ENCODE measurements around the gene HMGXB4.

HMGXB4 gene

DNA sequence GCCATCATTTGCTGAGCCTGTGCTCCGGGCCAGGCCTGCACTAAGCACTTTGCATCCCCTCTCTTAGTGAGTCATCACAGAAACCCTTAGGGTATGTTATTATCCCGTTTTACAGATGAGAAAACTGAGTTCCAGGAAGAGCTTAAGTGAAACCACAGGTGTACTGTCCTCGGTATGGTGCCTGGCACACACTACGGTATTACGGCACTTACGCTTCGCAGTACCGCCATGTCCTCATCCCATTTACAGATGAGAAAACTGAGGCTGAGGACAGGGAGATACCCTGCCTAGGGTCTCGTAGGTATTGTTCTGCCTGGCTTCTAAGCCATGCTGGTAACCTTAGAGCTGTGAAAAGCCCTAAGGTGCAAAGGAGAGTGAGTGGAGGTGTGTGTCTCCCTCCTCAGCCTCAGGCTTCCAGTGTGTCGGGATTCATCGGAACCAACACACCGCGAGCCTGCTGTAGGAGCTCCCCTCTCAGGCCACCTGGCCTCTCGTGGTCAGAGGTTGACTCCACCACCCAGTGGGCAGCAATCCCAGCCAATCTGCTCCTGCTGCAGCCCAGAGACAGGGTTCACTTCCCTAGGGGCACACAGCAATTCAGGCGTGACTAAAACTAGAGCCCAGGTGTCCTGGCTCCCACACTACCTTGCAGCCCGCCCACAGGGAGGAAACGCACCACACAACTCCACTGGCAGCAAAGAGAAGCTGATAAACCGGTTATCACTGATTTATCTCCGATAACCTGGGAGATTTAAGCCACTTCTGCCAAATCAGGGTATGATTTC is 84.0 kb downstream of the HMGXB4 start:
- no peaks in the 10 kb centered on the region for H3K79me1 ChIP-seq (ENCODE audit: low read depth, low read length)
- peaks cover 0 to 2% (median 0%) of the 10 kb centered on the region in 3 experiments for H3K27me3 ChIP-seq (ENCODE audit: control insufficient read depth in 3 of 3, insufficient read depth in 3 of 3, low read depth in 1 of 3, low read length in 3 of 3)
- no peak overlapping the region for H3K14ac ChIP-seq (ENCODE audit: low read length)
- no peak overlapping the region for H3K4me3 ChIP-seq (ENCODE audit: low read length in 2 of 2)
- no peak overlapping the region for H4K8ac ChIP-seq (ENCODE audit: low read depth, low read length)
- no peak overlapping the region for H2BK5ac ChIP-seq (ENCODE audit: low read length)
- H3K4me2 ChIP-seq (ENCODE audit: insufficient read depth, low read length, poor library complexity, severe bottlenecking), result no peak overlapping the region
- no peak overlapping the region for H3K4ac ChIP-seq (ENCODE audit: low read length)
- H3K36me3 ChIP-seq (replicated peaks in 1 of 2; ENCODE audit: control insufficient read depth in 2 of 2, insufficient read depth in 2 of 2, low read length in 2 of 2), result peaks cover 16 to 22% of the 10 kb centered on the region in 2 donors
- H2BK12ac ChIP-seq (ENCODE audit: low read length), result no peak overlapping the region
- H3K18ac ChIP-seq (ENCODE audit: low read length), result no peak overlapping the region
- DNase-seq (ENCODE audit: low spot score), result no peak
- no peak overlapping the region for H2BK15ac ChIP-seq (ENCODE audit: low read length)
- peaks cover 0 to 12% of the 10 kb centered on the region in 2 donors for H3K4me1 ChIP-seq (ENCODE audit: control insufficient read depth in 2 of 2, insufficient read depth in 1 of 2, low read depth in 1 of 2, low read length in 2 of 2)
- H2BK120ac ChIP-seq (ENCODE audit: low read depth, low read length), result no peak overlapping the region
- no peak overlapping the region for H2AK5ac ChIP-seq (ENCODE audit: low read depth, low read length)
- no peak overlapping the region for H2AFZ ChIP-seq (ENCODE audit: low read length)
- no peak overlapping the region for H3K23ac ChIP-seq (ENCODE audit: low read depth, low read length, poor library complexity)
- H3K9me3 ChIP-seq (replicated peaks in 1 of 2; ENCODE audit: control insufficient read depth in 2 of 2, insufficient read depth in 1 of 2, low read depth in 1 of 2, low read length in 2 of 2), result peaks cover 0 to 8% of the 10 kb centered on the region in 2 donors
- H4K91ac ChIP-seq (ENCODE audit: low read depth, low read length, poor library complexity), result peak overlapping the region; percentile 45
- H3K9ac ChIP-seq (ENCODE audit: low read depth, low read length, poor library complexity), result no peak overlapping the region
- WGBS, 2 donors (ENCODE audit: extremely low coverage in 2 of 2, insufficient read length in 2 of 2, insufficient replicate concordance in 1 of 2), result no CpG with 5 or more reads among the region's 19 CpGs
- no peak overlapping the region for H3K27ac ChIP-seq (replicated peaks; ENCODE audit: low read length)

DNA sequence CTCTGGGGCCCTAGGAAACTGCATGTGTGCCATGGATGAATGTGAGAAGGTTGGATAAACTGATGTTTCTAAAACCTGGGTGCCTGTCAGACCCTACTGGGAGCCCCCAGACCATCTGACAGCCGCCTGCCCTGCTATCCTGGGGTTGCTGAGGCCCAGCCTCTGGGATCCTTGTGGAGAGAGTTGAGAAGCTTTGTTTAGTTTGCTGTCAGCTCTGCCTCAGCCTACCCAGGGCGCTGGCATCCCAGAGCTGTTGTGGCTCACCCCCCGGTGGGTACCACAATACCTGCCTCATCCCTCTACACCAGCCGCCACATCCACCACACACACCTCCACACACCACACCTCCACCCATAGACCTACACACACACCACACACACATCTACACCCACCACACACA is 85.1 kb downstream of the HMGXB4 start:
- no peak overlapping the region for H2BK15ac ChIP-seq (ENCODE audit: low read length)
- H3K23ac ChIP-seq (ENCODE audit: low read depth, low read length, poor library complexity), result no peak overlapping the region

GRCh38 chr22:35343664-35344550 is 86.6 kb downstream of the HMGXB4 start:
- H2AFZ ChIP-seq (ENCODE audit: low read length), result no peak overlapping the region
- H3K27ac ChIP-seq (replicated peaks; ENCODE audit: low read length), result no peak overlapping the region
- no peaks in the 10 kb centered on the region for H3K4me1 ChIP-seq (ENCODE audit: control insufficient read depth in 2 of 2, insufficient read depth in 1 of 2, low read depth in 1 of 2, low read length in 2 of 2)
- no peak overlapping the region for H3K4ac ChIP-seq (ENCODE audit: low read length)
- peaks cover 0 to 6% of the 10 kb centered on the region in 2 donors for H3K9me3 ChIP-seq (replicated peaks in 1 of 2; ENCODE audit: control insufficient read depth in 2 of 2, insufficient read depth in 1 of 2, low read depth in 1 of 2, low read length in 2 of 2)
- peak overlapping the region; percentile 73 for H3K9ac ChIP-seq (ENCODE audit: low read depth, low read length, poor library complexity)
- peak overlapping the region; percentile 14 for H3K14ac ChIP-seq (ENCODE audit: low read length)
- H3K4me2 ChIP-seq (ENCODE audit: insufficient read depth, low read length, poor library complexity, severe bottlenecking), result no peak overlapping the region
- no peak overlapping the region for H2BK12ac ChIP-seq (ENCODE audit: low read length)
- H3K23ac ChIP-seq (ENCODE audit: low read depth, low read length, poor library complexity), result peak overlapping the region; percentile 76
- no peak overlapping the region for H2BK15ac ChIP-seq (ENCODE audit: low read length)
- H3K27me3 ChIP-seq (ENCODE audit: control insufficient read depth in 3 of 3, insufficient read depth in 3 of 3, low read depth in 1 of 3, low read length in 3 of 3), result peaks cover 0 to 2% (median 0%) of the 10 kb centered on the region in 3 experiments
- H4K91ac ChIP-seq (ENCODE audit: low read depth, low read length, poor library complexity), result no peak overlapping the region
- H2BK120ac ChIP-seq (ENCODE audit: low read depth, low read length), result no peak overlapping the region
- H4K8ac ChIP-seq (ENCODE audit: low read depth, low read length), result peak overlapping the region; percentile 19
- H3K4me3 ChIP-seq (ENCODE audit: low read length in 2 of 2), result peak overlapping the region in 1 of 2 donors; percentile 68
- 100% methylated on average over 1 of the region's 26 CpGs; no CpG with 5 or more reads in 1 of the 2 donors for WGBS, 2 donors (ENCODE audit: extremely low coverage in 2 of 2, insufficient read length in 2 of 2, insufficient replicate concordance in 1 of 2)
- H3K36me3 ChIP-seq (replicated peaks in 1 of 2; ENCODE audit: control insufficient read depth in 2 of 2, insufficient read depth in 2 of 2, low read length in 2 of 2), result peaks cover 14 to 16% of the 10 kb centered on the region in 2 donors
- H3K18ac ChIP-seq (ENCODE audit: low read length), result no peak overlapping the region
- H3K79me1 ChIP-seq (ENCODE audit: low read depth, low read length), result no peaks in the 10 kb centered on the region
- no peak overlapping the region for H2BK5ac ChIP-seq (ENCODE audit: low read length)
- H2AK5ac ChIP-seq (ENCODE audit: low read depth, low read length), result no peak overlapping the region
- no peak for DNase-seq (ENCODE audit: low spot score)

More for the DNA sequence above, 85.1 kb downstream of the HMGXB4 start:
- Histone ChIP-seq H3K36me3 (replicated peaks in 1 of 2; ENCODE audit: control insufficient read depth in 2 of 2, insufficient read depth in 2 of 2, low read length in 2 of 2) (peaks cover 14 to 18% of the 10 kb centered on the region in 2 donors), H3K79me1 (ENCODE audit: low read depth, low read length) (no peaks in the 10 kb centered on the region), H3K27me3 (ENCODE audit: control insufficient read depth in 3 of 3, insufficient read depth in 3 of 3, low read depth in 1 of 3, low read length in 3 of 3) (peaks cover 0 to 2% (median 0%) of the 10 kb centered on the region in 3 experiments), H2AK5ac (ENCODE audit: low read depth, low read length) (no peak overlapping the region), H3K18ac (ENCODE audit: low read length) (no peak overlapping the region), H3K9me3 (replicated peaks in 1 of 2; ENCODE audit: control insufficient read depth in 2 of 2, insufficient read depth in 1 of 2, low read depth in 1 of 2, low read length in 2 of 2) (peaks cover 0 to 6% of the 10 kb centered on the region in 2 donors), H3K4me1 (ENCODE audit: control insufficient read depth in 2 of 2, insufficient read depth in 1 of 2, low read depth in 1 of 2, low read length in 2 of 2) (peaks cover 0 to 8% of the 10 kb centered on the region in 2 donors), H2AFZ (ENCODE audit: low read length) (no peak overlapping the region), H2BK5ac (ENCODE audit: low read length) (no peak overlapping the region), H3K4me3 (ENCODE audit: low read length in 2 of 2) (peak overlapping the region in 1 of 2 donors; percentile 53), H4K91ac (ENCODE audit: low read depth, low read length, poor library complexity) (no peak overlapping the region), H3K14ac (ENCODE audit: low read length) (no peak overlapping the region), H3K27ac (replicated peaks; ENCODE audit: low read length) (no peak overlapping the region), H3K9ac (ENCODE audit: low read depth, low read length, poor library complexity) (peak overlapping the region; percentile 25), H3K4ac (ENCODE audit: low read length) (no peak overlapping the region), H4K8ac (ENCODE audit: low read depth, low read length) (no peak overlapping the region), H2BK12ac (ENCODE audit: low read length) (no peak overlapping the region), H3K4me2 (ENCODE audit: insufficient read depth, low read length, poor library complexity, severe bottlenecking) (no peak overlapping the region), H2BK120ac (ENCODE audit: low read depth, low read length) (no peak overlapping the region)
- no peak for DNase-seq (ENCODE audit: low spot score)
- no CpG with 5 or more reads among the region's 4 CpGs for WGBS, 2 donors (ENCODE audit: extremely low coverage in 2 of 2, insufficient read length in 2 of 2, insufficient replicate concordance in 1 of 2)
